Activated CD8-positive, alpha-beta T cell treated with anti-CD3 and anti-CD28 coated beads for 36 hours (primary cell): Measurements from ENCODE around the gene CNPY4. TPM values are rescaled to one million over a fixed set of nuclear protein-coding genes. Genes with fewer than 3 reads are reported as not detected.

ENCODE experiments used
- ATAC-seq: fragments of 200-7000 bp; cut with Tn5 transposase; one replicate; pipeline ENCODE4 v1.10.0; 2021; ENCODE audit warnings: mild to moderate bottlenecking, moderate library complexity
- CTCF ChIA-PET: fragments of 350-600 bp; sonication (Branson Sonifier 250); formaldehyde crosslinking; loops from one replicate; lab custom pipeline; 2021; ENCODE audit warnings: antibody characterized with exemption; lab: Charles Lee
- POLR2A ChIA-PET: fragments of 350-600 bp; sonication (Branson Sonifier 250); formaldehyde crosslinking; loops from one replicate; lab custom pipeline; 2021; ENCODE audit warnings: antibody characterized with exemption; lab: Charles Lee
- DNase-seq: peaks from one replicate; pipeline ENCODE4 v3.0.0-alpha.2; 2020
- H3K27ac Mint-ChIP-seq: one replicate; pipeline ENCODE4 v1.8.0; 2021; ENCODE audit warnings: mild to moderate bottlenecking, mixed read lengths
- H3K27me3 Mint-ChIP-seq: one replicate; pipeline ENCODE4 v1.8.0; 2021; ENCODE audit warnings: mixed read lengths
- H3K36me3 Mint-ChIP-seq: one replicate; pipeline ENCODE4 v1.8.0; 2021; ENCODE audit warnings: low read depth, mixed read lengths
- H3K4me1 Mint-ChIP-seq: one replicate; pipeline ENCODE4 v1.8.0; 2021; ENCODE audit warnings: low read depth, mixed read lengths
- H3K4me3 Mint-ChIP-seq: one replicate; pipeline ENCODE4 v1.8.0; 2021; ENCODE audit warnings: mild to moderate bottlenecking, moderate library complexity, mixed read lengths
- H3K9me3 Mint-ChIP-seq: one replicate; pipeline ENCODE4 v1.8.0; 2021; ENCODE audit warnings: mixed read lengths
- CTCF ChIP-seq: fragments of 200-600 bp; IDR thresholded peaks from one replicate; pipeline ENCODE4 v1.8.0; 2022; ENCODE audit warnings: antibody characterized with exemption, mild to moderate bottlenecking
- intact Hi-C: fragments of 100-400 bp; cut with micrococcal nuclease; formaldehyde crosslinking; loops from one replicate; pipeline ENCODE4 v1.10.0; 2022
- total RNA-seq, 2 experiments: library from RNA; stranded (reverse); gene quantifications; one replicate each; pipeline ENCODE4 v1.2.3, GENCODE V29; 2021

The CNPY4 gene
- total RNA-seq, 2 experiments from 2014 or later, result 9.8 to 10.4 TPM

- H3K27ac Mint-ChIP-seq, result no peak overlapping the region
- peaks cover 53% of the 10 kb centered on the region for H3K4me1 Mint-ChIP-seq
- ChIA-PET POLR2A (interaction anchor here (1.0 to 6.7 kb wide), 6 partner anchors 9 to 529 kb away, joined by 3 to 187 read pairs (median 5); partner anchors contain the start of genes AP4M1 and MCM7), CTCF (interaction anchor here (1.9 kb wide), 1 partner anchor 37 kb away, joined by 4 read pairs; no protein-coding TSS in a partner anchor)
- H3K36me3 Mint-ChIP-seq, result peaks cover 73% of the 10 kb centered on the region
- DNase-seq, result no peak
- H3K9me3 Mint-ChIP-seq, result no peaks in the 10 kb centered on the region
- intact Hi-C loops, result no loop called here
- no peaks in the 10 kb centered on the region for H3K27me3 Mint-ChIP-seq
- TF ChIP-seq CTCF, result no peak
- H3K4me3 Mint-ChIP-seq, result no peak overlapping the region
- ATAC-seq, result no peak
Measured at GRCh38 chr7:100093925-100094486, 25.4 kb upstream of the CNPY4 start.

GRCh38 chr7:100095289-100095688, 24.1 kb upstream of the CNPY4 start:
- H3K4me1 Mint-ChIP-seq, result peaks cover 55% of the 10 kb centered on the region
- no peaks in the 10 kb centered on the region for H3K27me3 Mint-ChIP-seq
- no peak for DNase-seq
- H3K36me3 Mint-ChIP-seq, result peaks cover 84% of the 10 kb centered on the region
- no peaks in the 10 kb centered on the region for H3K9me3 Mint-ChIP-seq
- TF ChIP-seq CTCF, result no peak
- ATAC-seq, result no peak
- intact Hi-C loops, result no loop called here
- peak overlapping the region; percentile 5 for H3K27ac Mint-ChIP-seq
- ChIA-PET POLR2A (interaction anchor here (0.7 to 3.2 kb wide), 11 partner anchors 9 to 339 kb away, joined by 3 to 12 read pairs (median 5); partner anchors contain the start of gene PVRIG), CTCF (interaction anchor here (0.9 kb wide), 1 partner anchor 78 kb away, joined by 3 read pairs; no protein-coding TSS in a partner anchor)
- H3K4me3 Mint-ChIP-seq, result no peak overlapping the region

- POLR2A ChIA-PET, result interaction anchor here (1.0 to 3.2 kb wide), 9 partner anchors 9 to 124 kb away, joined by 3 to 12 read pairs (median 5); partner anchors contain the start of gene PVRIG
- peak overlapping the region; percentile 5 for H3K27ac Mint-ChIP-seq
- CTCF ChIA-PET, result interaction anchor here (0.9 kb wide), 1 partner anchor 78 kb away, joined by 3 read pairs; no protein-coding TSS in a partner anchor
Measured at GRCh38 chr7:100095704-100096103, 23.7 kb upstream of the CNPY4 start.

GRCh38 chr7:100098913-100099312, 20.5 kb upstream of the CNPY4 start:
- peak overlapping the region; percentile 95 for H3K27ac Mint-ChIP-seq
- ChIA-PET POLR2A (interaction anchor here (0.6 to 8.5 kb wide), 6 partner anchors 8 to 28 kb away, joined by 3 to 187 read pairs (median 31); partner anchors contain the start of genes COPS6 and MBLAC1), CTCF (interaction anchor here (2.5 kb wide), 1 partner anchor 8 kb away, joined by 10 read pairs; no protein-coding TSS in a partner anchor)
- ATAC-seq, result no peak
- peaks cover 61% of the 10 kb centered on the region for H3K36me3 Mint-ChIP-seq
- peaks cover 49% of the 10 kb centered on the region for H3K4me1 Mint-ChIP-seq
- peak overlapping the region; percentile 91 for H3K4me3 Mint-ChIP-seq
- intact Hi-C loops, result no loop called here
- no peak for DNase-seq
- H3K27me3 Mint-ChIP-seq, result no peaks in the 10 kb centered on the region
- no peak for TF ChIP-seq CTCF
- H3K9me3 Mint-ChIP-seq, result no peaks in the 10 kb centered on the region

More at GRCh38 chr7:100095704-100096103, 23.7 kb upstream of the CNPY4 start:
- Mint-ChIP-seq H3K27me3 (no peaks in the 10 kb centered on the region), H3K9me3 (no peaks in the 10 kb centered on the region), H3K4me3 (no peak overlapping the region), H3K36me3 (peaks cover 88% of the 10 kb centered on the region), H3K4me1 (peaks cover 53% of the 10 kb centered on the region)
- intact Hi-C loops, result no loop called here
- no peak for DNase-seq
- TF ChIP-seq CTCF, result no peak
- ATAC-seq, result no peak

- ChIA-PET POLR2A (interaction anchor here (0.6 to 8.5 kb wide), 7 partner anchors 8 to 48 kb away, joined by 3 to 187 read pairs (median 19); partner anchors contain the start of genes COPS6 and MBLAC1), CTCF (interaction anchor here (2.5 kb wide), 1 partner anchor 9 kb away, joined by 10 read pairs; no protein-coding TSS in a partner anchor)
- Mint-ChIP-seq H3K27ac (peak overlapping the region; percentile 95), H3K36me3 (peaks cover 58% of the 10 kb centered on the region), H3K4me1 (peaks cover 50% of the 10 kb centered on the region), H3K27me3 (no peaks in the 10 kb centered on the region), H3K4me3 (peak overlapping the region; percentile 91), H3K9me3 (no peaks in the 10 kb centered on the region)
- ATAC-seq (no peak), DNase-seq (no peak)
- TF ChIP-seq CTCF, result no peak
- intact Hi-C loops, result no loop called here
Measured at GRCh38 chr7:100099452-100099851, 20.0 kb upstream of the CNPY4 start.
